Gastrocnemius medialis (tissue), 4 donors: ENCODE measurements around the gene ANKRD49.

Source experiments
- CTCF ChIP-seq, 5 experiments: fragments of 450-650 bp in 3 of 5; fragments of 200-600 bp in 2 of 5; sonication (generic) in 2 of 5; IDR thresholded peaks in 4 of 5; conservative IDR thresholded peaks in 1 of 5; 1 replicate in 4 of 5; 2 replicates in 1 of 5; pipeline ENCODE4 v1.5.1; 2016 to 2019; ENCODE audit warnings: antibody characterized with exemption in 5 of 5, mild to moderate bottlenecking in 3 of 5, moderate library complexity in 3 of 5
- POLR2A ChIP-seq, 2 donors: fragments of 450-650 bp; IDR thresholded peaks; one replicate each; pipeline ENCODE4 v1.6.1; 2017; ENCODE audit warnings: antibody characterized with exemption in 2 of 2, mild to moderate bottlenecking in 2 of 2, moderate library complexity in 2 of 2

GRCh38 chr11:94545264-94546161 lies 51.7 kb downstream of the ANKRD49 start:
- TF ChIP-seq CTCF (IDR thresholded peaks at IDR 0.05 in 4 of 5, conservative IDR thresholded peaks at IDR 0.05 in 1 of 5) (no peak), POLR2A (IDR thresholded peaks at IDR 0.05) (no peak)
